PC-9 (cell line): ENCODE measurements around the gene MGAT5. TPM values are rescaled to one million over a fixed set of nuclear protein-coding genes. Genes with fewer than 3 reads are reported as not detected.

Experiments used
- BruUV-seq: library from RNA; stranded (reverse); fragments of 400-500 nt; replicated peaks from 2 replicates; lab custom pipeline; 2021; lab: Mats Ljungman, UMichigan
- CTCF ChIA-PET: fragments of 300-600 bp; sonication (Branson Sonifier 250); formaldehyde crosslinking; loops from one replicate; lab custom pipeline; 2022; ENCODE audit warnings: antibody characterized with exemption; lab: Charles Lee
- POLR2A ChIA-PET: fragments of 300-600 bp; sonication (Branson Sonifier 250); formaldehyde crosslinking; loops from one replicate; lab custom pipeline; 2022; ENCODE audit warnings: antibody characterized with exemption; ENCODE audit not compliant: unreplicated experiment; lab: Charles Lee
- DNase-seq, 2 experiments: peaks; one replicate each; pipeline versions ENCODE4 v3.0.0 to v3.0.0-alpha.2; 2015 to 2022; ENCODE audit warnings: mixed read lengths in 1 of 2
- H2AFZ ChIP-seq: fragments of 200-600 bp; sonication (generic); 2 replicates; pipeline ENCODE4 v1.8.1; 2017; ENCODE audit warnings: antibody characterized with exemption
- H3F3A ChIP-seq: fragments of 200-600 bp; sonication (generic); 2 replicates; pipeline ENCODE4 v1.8.1; 2017; ENCODE audit warnings: antibody characterized with exemption, mild to moderate bottlenecking, low read depth; ENCODE audit not compliant: insufficient read depth
- H3K27ac ChIP-seq: fragments of 200-600 bp; sonication (generic); 2 replicates; pipeline ENCODE4 v1.6.1; 2016; ENCODE audit warnings: mixed run types
- H3K27me3 ChIP-seq: fragments of 200-600 bp; sonication (generic); 2 replicates; pipeline ENCODE4 v1.6.1; 2016; ENCODE audit warnings: low read depth, mixed run types; ENCODE audit not compliant: insufficient read depth
- H3K36me3 ChIP-seq: fragments of 200-600 bp; sonication (generic); 2 replicates; pipeline ENCODE4 v1.6.1; 2016; ENCODE audit warnings: low read depth, mixed run types
- H3K4me1 ChIP-seq: fragments of 200-600 bp; sonication (generic); replicated peaks from 2 replicates; pipeline ENCODE4 v1.6.1; 2016; ENCODE audit warnings: mixed run types; ENCODE audit not compliant: insufficient read depth
- H3K4me2 ChIP-seq: fragments of 200-600 bp; sonication (generic); 2 replicates; pipeline ENCODE4 v1.6.1; 2017; ENCODE audit warnings: mixed run types
- H3K4me3 ChIP-seq: fragments of 200-600 bp; sonication (generic); 2 replicates; pipeline ENCODE4 v1.6.1; 2016; ENCODE audit warnings: mixed run types
- H3K79me2 ChIP-seq: fragments of 200-600 bp; sonication (generic); 2 replicates; pipeline ENCODE4 v1.6.1; 2017; ENCODE audit warnings: low read depth, mixed run types
- H3K9me2 ChIP-seq: fragments of 200-600 bp; sonication (generic); 2 replicates; pipeline ENCODE4 v1.8.1; 2017; ENCODE audit warnings: mild to moderate bottlenecking; ENCODE audit not compliant: insufficient read depth
- H3K9me3 ChIP-seq: fragments of 200-600 bp; sonication (generic); 2 replicates; pipeline ENCODE4 v1.8.1; 2016; ENCODE audit warnings: low read depth; ENCODE audit not compliant: insufficient read depth
- H4K20me1 ChIP-seq: fragments of 200-600 bp; sonication (generic); 2 replicates; pipeline ENCODE4 v1.8.1; 2017; ENCODE audit not compliant: insufficient read depth
- CTCF ChIP-seq: fragments of 200-600 bp; sonication (generic); conservative IDR thresholded peaks from 2 replicates; pipeline ENCODE4 v1.6.1; 2017; ENCODE audit warnings: mixed run types, antibody characterized with exemption, mild to moderate bottlenecking, moderate library complexity
- EZH2 ChIP-seq: fragments of 200-600 bp; sonication (generic); IDR thresholded peaks from 2 replicates; pipeline ENCODE4 v1.8.0; 2017; ENCODE audit warnings: antibody characterized with exemption, low read depth
- intact Hi-C: fragments of 100-400 bp; cut with micrococcal nuclease; formaldehyde crosslinking; loops from one replicate; pipeline ENCODE4 v1.10.0; 2022; ENCODE audit not compliant: unreplicated experiment
- total RNA-seq: library from RNA; stranded (reverse); gene quantifications from 2 replicates; pipeline ENCODE4 v1.2.3, GENCODE V29; 2021

MGAT5 gene
- total RNA-seq, 1 experiment from 2014 or later = 33.5 TPM

DNA sequence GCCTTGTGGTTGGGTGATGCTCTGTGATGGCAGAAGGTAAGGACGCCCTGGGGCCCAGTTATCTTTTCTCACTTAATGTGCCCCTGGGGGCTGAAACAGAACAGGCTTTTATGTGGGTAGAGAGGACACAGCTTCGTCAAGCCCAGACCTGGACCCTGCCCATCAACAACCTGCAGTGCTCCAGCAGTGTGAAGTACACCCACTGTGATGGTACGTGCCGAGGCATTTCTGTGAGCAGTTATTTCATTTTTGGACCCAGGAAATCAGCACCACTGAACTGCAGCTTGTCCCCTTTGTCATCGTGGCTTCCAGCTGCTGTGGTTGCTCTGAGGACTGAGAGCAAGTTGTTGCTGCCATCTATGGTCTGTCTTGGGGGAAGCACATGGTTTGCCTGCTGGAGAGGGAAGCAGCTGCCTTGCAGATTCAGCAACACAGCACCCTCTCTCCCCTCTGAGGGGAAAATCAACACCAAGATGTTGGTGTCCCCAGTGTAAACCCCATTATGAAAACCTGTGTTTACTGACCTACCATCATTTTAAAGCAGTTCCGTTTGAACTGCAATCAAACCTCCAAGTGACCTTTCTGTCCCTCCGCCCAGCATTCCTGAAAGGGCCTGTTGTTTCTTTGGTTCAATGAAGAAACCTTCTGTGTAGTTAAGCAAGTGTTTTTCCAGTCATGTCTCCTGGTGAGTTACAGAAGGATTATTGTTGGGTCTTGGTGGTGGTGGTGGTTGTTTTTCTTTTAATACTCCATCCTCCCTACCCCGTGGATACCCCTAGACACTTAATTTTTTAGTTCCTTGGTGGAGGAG is 158.2 kb downstream of the MGAT5 start:
- Histone ChIP-seq H3K36me3 (no peaks in the 10 kb centered on the region), H4K20me1 (0 out of 2 replicates have a peak, but pooled peaks cover 3% of the 10 kb centered on the region), H3F3A (no peaks in the 10 kb centered on the region), H3K4me2 (no peak overlapping the region), H3K79me2 (no peaks in the 10 kb centered on the region), H2AFZ (no peak overlapping the region), H3K9me3 (no peaks in the 10 kb centered on the region), H3K4me1 (peaks cover 2% of the 10 kb centered on the region), H3K9me2 (no peaks in the 10 kb centered on the region), H3K27me3 (no peaks in the 10 kb centered on the region), H3K4me3 (no peak overlapping the region), H3K27ac (no peak overlapping the region)
- ChIA-PET POLR2A (interaction anchor here (0.6 kb wide), 1 partner anchor 63 kb away, joined by 5 read pairs; no protein-coding TSS in a partner anchor), CTCF (interaction anchor here (0.5 to 1.4 kb wide), 7 partner anchors 38 to 1044 kb away, joined by 3 to 12 read pairs (median 4); no protein-coding TSS in a partner anchor)
- BruUV-seq = no TSS peak
- peak; percentile 70 for TF ChIP-seq CTCF
- no peak for TF ChIP-seq EZH2
- intact Hi-C loops = loop anchor here (1.0 to 5.0 kb wide), 3 partner anchors 165 to 526 kb away; no protein-coding TSS in a partner anchor
- DNase-seq = peak; percentile 36 to 57

DNA sequence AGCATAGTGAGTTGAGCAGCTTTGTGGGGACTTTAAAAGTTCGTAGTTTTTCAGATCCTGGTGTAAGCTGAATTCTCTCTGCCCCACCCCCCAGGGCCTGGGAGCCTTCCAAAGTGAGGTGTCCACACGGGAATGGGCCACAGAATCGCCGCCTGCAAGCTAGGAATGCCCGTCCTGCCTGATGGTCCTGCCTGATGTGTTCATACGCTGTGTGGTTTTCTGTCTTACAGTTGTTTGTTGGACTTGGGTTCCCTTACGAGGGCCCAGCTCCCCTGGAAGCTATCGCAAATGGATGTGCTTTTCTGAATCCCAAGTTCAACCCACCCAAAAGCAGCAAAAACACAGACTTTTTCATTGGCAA is 158.7 kb downstream of the MGAT5 start:
- Histone ChIP-seq H3K4me3 (no peak overlapping the region), H2AFZ (no peak overlapping the region), H4K20me1 (0 out of 2 replicates have a peak, but pooled peaks cover 3% of the 10 kb centered on the region), H3K27ac (no peak overlapping the region), H3K27me3 (no peaks in the 10 kb centered on the region), H3F3A (no peaks in the 10 kb centered on the region), H3K4me1 (no peaks in the 10 kb centered on the region), H3K4me2 (no peak overlapping the region), H3K36me3 (no peaks in the 10 kb centered on the region), H3K9me2 (no peaks in the 10 kb centered on the region), H3K79me2 (no peaks in the 10 kb centered on the region), H3K9me3 (no peaks in the 10 kb centered on the region)
- no peak for DNase-seq
- POLR2A ChIA-PET = no interaction called here
- no peak for TF ChIP-seq CTCF
- TF ChIP-seq EZH2 = no peak
- no TSS peak for BruUV-seq
- CTCF ChIA-PET = interaction anchor here (0.6 to 1.4 kb wide), 3 partner anchors 38 to 295 kb away, joined by 3 to 6 read pairs (median 4); no protein-coding TSS in a partner anchor
- intact Hi-C loops = loop anchor here (1.0 to 5.0 kb wide), 3 partner anchors 165 to 526 kb away; no protein-coding TSS in a partner anchor

DNA sequence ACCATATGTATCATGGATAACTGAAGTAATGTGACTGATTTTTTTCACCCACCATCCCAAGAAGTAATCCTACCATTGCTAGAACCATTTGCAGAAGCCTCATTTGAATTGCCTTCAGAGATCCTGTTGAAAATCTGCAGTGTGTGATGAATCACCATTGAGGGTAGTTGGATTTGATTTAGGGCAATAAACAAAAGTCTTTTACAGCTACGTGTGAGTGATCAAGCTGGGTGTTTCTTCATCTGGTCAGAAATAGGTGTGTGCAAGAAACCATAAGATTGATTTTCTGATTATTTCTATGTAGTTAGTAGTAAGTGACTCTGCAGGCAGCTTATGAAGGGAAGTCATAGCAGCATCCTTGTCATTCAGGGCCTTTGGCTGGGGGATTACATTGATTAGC is 159.6 kb downstream of the MGAT5 start:
- no peak overlapping the region for H2AFZ ChIP-seq
- TF ChIP-seq CTCF (no peak), EZH2 (no peak)
- ChIA-PET CTCF (interaction anchor here (1.4 kb wide), 1 partner anchor 295 kb away, joined by 6 read pairs; no protein-coding TSS in a partner anchor), POLR2A (no interaction called here)
- no peaks in the 10 kb centered on the region for H3K36me3 ChIP-seq
- intact Hi-C loops = loop anchor here (5.0 kb wide), 1 partner anchor 166 kb away; no protein-coding TSS in a partner anchor
- H3K4me3 ChIP-seq = no peak overlapping the region
- H3F3A ChIP-seq = no peaks in the 10 kb centered on the region
- H3K4me1 ChIP-seq = no peaks in the 10 kb centered on the region
- no peaks in the 10 kb centered on the region for H4K20me1 ChIP-seq
- H3K27ac ChIP-seq = no peak overlapping the region
- no peaks in the 10 kb centered on the region for H3K27me3 ChIP-seq
- no peaks in the 10 kb centered on the region for H3K9me3 ChIP-seq
- no TSS peak for BruUV-seq
- DNase-seq = no peak
- H3K4me2 ChIP-seq = no peak overlapping the region
- no peaks in the 10 kb centered on the region for H3K79me2 ChIP-seq
- H3K9me2 ChIP-seq = no peaks in the 10 kb centered on the region
